ENCODE measurements around the gene RAB30.

RAB30 gene

GRCh38 chr11:83071567-83072349 lies at the start of gene RAB30:
Gene RAB30 (minus strand): TSS chr11:83071897. CDS start chr11:82997316, 74,581 bp downstream.
- DNase-seq (ENCODE audit: low spot score), result peak; percentile 98

GRCh38 chr11:83120327-83120726 lies 48.6 kb upstream of the RAB30 start:
- no peak for DNase-seq (ENCODE audit: low spot score)

- DNase-seq (ENCODE audit: low spot score), result no peak
Observed at GRCh38 chr11:83119216-83119615, 47.5 kb upstream of the RAB30 start.

GRCh38 chr11:83118814-83119213 lies 47.1 kb upstream of the RAB30 start:
- no peak for DNase-seq (ENCODE audit: low spot score)

GRCh38 chr11:83116015-83116641 lies 44.4 kb upstream of the RAB30 start:
- no peak for DNase-seq (ENCODE audit: low spot score)

- DNase-seq (ENCODE audit: low spot score), result no peak
Observed at GRCh38 chr11:83115551-83115950, 43.9 kb upstream of the RAB30 start.

GRCh38 chr11:83115026-83115425 lies 43.3 kb upstream of the RAB30 start:
- DNase-seq (ENCODE audit: low spot score), result no peak

- no peak for DNase-seq (ENCODE audit: low spot score)
Observed at GRCh38 chr11:83112886-83113285, 41.2 kb upstream of the RAB30 start.

- DNase-seq (ENCODE audit: low spot score), result no peak
Observed at GRCh38 chr11:83105168-83105567, 33.5 kb upstream of the RAB30 start.

- DNase-seq (ENCODE audit: low spot score), result no peak
Observed at GRCh38 chr11:83102834-83103233, 31.1 kb upstream of the RAB30 start.

- DNase-seq (ENCODE audit: low spot score), result no peak
Observed at GRCh38 chr11:83097429-83098075, 25.9 kb upstream of the RAB30 start.

- DNase-seq (ENCODE audit: low spot score), result no peak
Observed at GRCh38 chr11:83093634-83094033, 21.9 kb upstream of the RAB30 start.

- peak; percentile 90 for DNase-seq (ENCODE audit: low spot score)
Observed at GRCh38 chr11:83092488-83093384, 21.0 kb upstream of the RAB30 start.

GRCh38 chr11:83088965-83089364 lies 17.3 kb upstream of the RAB30 start:
- no peak for DNase-seq (ENCODE audit: low spot score)

- DNase-seq (ENCODE audit: low spot score), result no peak
Observed at GRCh38 chr11:83087035-83087434, 15.3 kb upstream of the RAB30 start.

GRCh38 chr11:83079820-83080219 lies 8.1 kb upstream of the RAB30 start:
- DNase-seq (ENCODE audit: low spot score), result no peak

GRCh38 chr11:83078269-83078668 lies 6.6 kb upstream of the RAB30 start:
- DNase-seq (ENCODE audit: low spot score), result no peak

GRCh38 chr11:83073884-83074283 lies 2.2 kb upstream of the RAB30 start:
- no peak for DNase-seq (ENCODE audit: low spot score)

GRCh38 chr11:83073258-83073657 lies 1.6 kb upstream of the RAB30 start:
- no peak for DNase-seq (ENCODE audit: low spot score)

GRCh38 chr11:83072350-83073242 lies 899 bp upstream of the RAB30 start:
- no peak for DNase-seq (ENCODE audit: low spot score)
